NCI-H2107 (cell line): ENCODE measurements around the gene PCLAF.

ENCODE experiments used
- DNase-seq: peaks from one replicate; lab custom pipeline; 2025; lab: John Stamatoyannopoulos, UW

Gene PCLAF

GRCh38 chr15:64315216-64315615 is 66.0 kb downstream of the PCLAF start:
- DNase-seq: no peak

- no peak for DNase-seq
Measured at GRCh38 chr15:64314456-64314855, 66.8 kb downstream of the PCLAF start.
